HL-60 (cell line): ENCODE results near the gene TMEM222.

Experiments used
- DNase-seq, 2 experiments: peaks; one replicate each; pipeline ENCODE4 v3.0.0-alpha.2; 2010 to 2020; ENCODE audit warnings: low read depth in 1 of 2, low spot score in 1 of 2
- H3K27ac ChIP-seq: fragments of 250-450 bp; sonication (Bioruptor Pico); replicated peaks from 2 replicates; pipeline ENCODE4 v1.5.1; 2020; ENCODE audit warnings: mild to moderate bottlenecking, moderate library complexity
- H3K27me3 ChIP-seq: fragments of 250-450 bp; sonication (Bioruptor Pico); 2 replicates; pipeline ENCODE4 v1.5.1; 2021; ENCODE audit warnings: mild to moderate bottlenecking, moderate library complexity; ENCODE audit not compliant: insufficient read depth, poor library complexity, severe bottlenecking
- H3K4me3 ChIP-seq: replicated peaks from 2 replicates; pipeline ENCODE4 v1.5.1; 2011; ENCODE audit warnings: mild to moderate bottlenecking, control low read depth, low read length; ENCODE audit not compliant: insufficient read depth
- GABPA ChIP-seq: IDR thresholded peaks from 2 replicates; pipeline ENCODE4 v1.6.1; 2012; ENCODE audit warnings: low read depth
- POLR2AphosphoS5 ChIP-seq: IDR thresholded peaks from 2 replicates; pipeline ENCODE4 v1.6.1; 2012; ENCODE audit warnings: low read depth
- SPI1 ChIP-seq: IDR thresholded peaks from 2 replicates; pipeline ENCODE4 v1.6.1; 2012; ENCODE audit warnings: low read depth, mild to moderate bottlenecking, borderline replicate concordance
- TF ChIP-seq, protein P1 (sequence below): IDR thresholded peaks from one replicate; pipeline ENCODE4 v1.5.1; 2011; ENCODE audit warnings: low read length, control low read depth, inconsistent platforms; ENCODE audit not compliant: insufficient read depth
- TF ChIP-seq, protein P2 (sequence below): IDR thresholded peaks from 2 replicates; pipeline ENCODE4 v1.6.1; 2012; ENCODE audit warnings: low read depth; ENCODE audit not compliant: insufficient replicate concordance

The TMEM222 gene

DNA sequence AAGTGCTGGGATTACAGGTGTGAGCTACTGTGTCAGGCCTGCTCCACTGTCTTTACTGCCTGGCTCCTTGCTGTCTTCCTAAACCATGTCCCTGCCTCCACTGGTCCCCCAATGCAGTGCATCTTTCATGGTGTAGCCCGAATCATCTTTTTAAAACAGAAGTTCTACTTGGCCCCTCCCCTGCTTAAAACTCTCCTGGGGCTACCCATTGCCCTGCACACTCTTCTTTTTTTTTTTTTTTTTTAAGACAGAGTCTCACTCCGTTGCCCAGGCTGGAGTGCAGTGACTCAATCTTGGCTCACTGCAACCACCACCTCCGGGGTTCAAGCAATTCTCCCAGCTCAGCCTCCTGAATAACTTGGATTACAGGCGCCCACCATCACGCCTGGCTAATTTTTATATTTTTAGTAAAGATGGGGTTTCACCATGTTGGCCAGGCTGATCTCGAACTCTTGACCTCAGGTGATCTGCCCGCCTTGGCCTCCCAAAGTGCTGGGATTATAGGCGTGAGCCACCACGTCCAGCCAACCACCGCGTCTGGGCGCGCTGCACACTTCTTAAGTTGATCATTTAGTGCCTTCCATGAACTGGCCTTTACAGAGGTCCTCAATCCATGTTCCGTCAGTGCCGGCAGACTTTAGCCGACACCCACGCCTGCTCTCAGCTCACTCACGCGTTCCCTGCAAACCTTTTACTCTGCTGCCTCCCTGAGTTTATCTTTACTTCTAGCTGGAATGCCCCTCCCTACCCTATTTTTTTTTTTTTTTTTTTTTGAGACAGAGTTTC is 50.3 kb downstream of the TMEM222 start:
- no peak overlapping the region for H3K4me3 ChIP-seq
- TF ChIP-seq SPI1: no peak
- TF ChIP-seq, protein P1, sequence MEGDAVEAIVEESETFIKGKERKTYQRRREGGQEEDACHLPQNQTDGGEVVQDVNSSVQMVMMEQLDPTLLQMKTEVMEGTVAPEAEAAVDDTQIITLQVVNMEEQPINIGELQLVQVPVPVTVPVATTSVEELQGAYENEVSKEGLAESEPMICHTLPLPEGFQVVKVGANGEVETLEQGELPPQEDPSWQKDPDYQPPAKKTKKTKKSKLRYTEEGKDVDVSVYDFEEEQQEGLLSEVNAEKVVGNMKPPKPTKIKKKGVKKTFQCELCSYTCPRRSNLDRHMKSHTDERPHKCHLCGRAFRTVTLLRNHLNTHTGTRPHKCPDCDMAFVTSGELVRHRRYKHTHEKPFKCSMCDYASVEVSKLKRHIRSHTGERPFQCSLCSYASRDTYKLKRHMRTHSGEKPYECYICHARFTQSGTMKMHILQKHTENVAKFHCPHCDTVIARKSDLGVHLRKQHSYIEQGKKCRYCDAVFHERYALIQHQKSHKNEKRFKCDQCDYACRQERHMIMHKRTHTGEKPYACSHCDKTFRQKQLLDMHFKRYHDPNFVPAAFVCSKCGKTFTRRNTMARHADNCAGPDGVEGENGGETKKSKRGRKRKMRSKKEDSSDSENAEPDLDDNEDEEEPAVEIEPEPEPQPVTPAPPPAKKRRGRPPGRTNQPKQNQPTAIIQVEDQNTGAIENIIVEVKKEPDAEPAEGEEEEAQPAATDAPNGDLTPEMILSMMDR: no peak
- TF ChIP-seq, protein P2, sequence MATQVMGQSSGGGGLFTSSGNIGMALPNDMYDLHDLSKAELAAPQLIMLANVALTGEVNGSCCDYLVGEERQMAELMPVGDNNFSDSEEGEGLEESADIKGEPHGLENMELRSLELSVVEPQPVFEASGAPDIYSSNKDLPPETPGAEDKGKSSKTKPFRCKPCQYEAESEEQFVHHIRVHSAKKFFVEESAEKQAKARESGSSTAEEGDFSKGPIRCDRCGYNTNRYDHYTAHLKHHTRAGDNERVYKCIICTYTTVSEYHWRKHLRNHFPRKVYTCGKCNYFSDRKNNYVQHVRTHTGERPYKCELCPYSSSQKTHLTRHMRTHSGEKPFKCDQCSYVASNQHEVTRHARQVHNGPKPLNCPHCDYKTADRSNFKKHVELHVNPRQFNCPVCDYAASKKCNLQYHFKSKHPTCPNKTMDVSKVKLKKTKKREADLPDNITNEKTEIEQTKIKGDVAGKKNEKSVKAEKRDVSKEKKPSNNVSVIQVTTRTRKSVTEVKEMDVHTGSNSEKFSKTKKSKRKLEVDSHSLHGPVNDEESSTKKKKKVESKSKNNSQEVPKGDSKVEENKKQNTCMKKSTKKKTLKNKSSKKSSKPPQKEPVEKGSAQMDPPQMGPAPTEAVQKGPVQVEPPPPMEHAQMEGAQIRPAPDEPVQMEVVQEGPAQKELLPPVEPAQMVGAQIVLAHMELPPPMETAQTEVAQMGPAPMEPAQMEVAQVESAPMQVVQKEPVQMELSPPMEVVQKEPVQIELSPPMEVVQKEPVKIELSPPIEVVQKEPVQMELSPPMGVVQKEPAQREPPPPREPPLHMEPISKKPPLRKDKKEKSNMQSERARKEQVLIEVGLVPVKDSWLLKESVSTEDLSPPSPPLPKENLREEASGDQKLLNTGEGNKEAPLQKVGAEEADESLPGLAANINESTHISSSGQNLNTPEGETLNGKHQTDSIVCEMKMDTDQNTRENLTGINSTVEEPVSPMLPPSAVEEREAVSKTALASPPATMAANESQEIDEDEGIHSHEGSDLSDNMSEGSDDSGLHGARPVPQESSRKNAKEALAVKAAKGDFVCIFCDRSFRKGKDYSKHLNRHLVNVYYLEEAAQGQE: no peak
- TF ChIP-seq GABPA: no peak
- TF ChIP-seq POLR2AphosphoS5: no peak
- H3K27ac ChIP-seq: no peak overlapping the region
- DNase-seq: no peak
- no peaks in the 10 kb centered on the region for H3K27me3 ChIP-seq

DNA sequence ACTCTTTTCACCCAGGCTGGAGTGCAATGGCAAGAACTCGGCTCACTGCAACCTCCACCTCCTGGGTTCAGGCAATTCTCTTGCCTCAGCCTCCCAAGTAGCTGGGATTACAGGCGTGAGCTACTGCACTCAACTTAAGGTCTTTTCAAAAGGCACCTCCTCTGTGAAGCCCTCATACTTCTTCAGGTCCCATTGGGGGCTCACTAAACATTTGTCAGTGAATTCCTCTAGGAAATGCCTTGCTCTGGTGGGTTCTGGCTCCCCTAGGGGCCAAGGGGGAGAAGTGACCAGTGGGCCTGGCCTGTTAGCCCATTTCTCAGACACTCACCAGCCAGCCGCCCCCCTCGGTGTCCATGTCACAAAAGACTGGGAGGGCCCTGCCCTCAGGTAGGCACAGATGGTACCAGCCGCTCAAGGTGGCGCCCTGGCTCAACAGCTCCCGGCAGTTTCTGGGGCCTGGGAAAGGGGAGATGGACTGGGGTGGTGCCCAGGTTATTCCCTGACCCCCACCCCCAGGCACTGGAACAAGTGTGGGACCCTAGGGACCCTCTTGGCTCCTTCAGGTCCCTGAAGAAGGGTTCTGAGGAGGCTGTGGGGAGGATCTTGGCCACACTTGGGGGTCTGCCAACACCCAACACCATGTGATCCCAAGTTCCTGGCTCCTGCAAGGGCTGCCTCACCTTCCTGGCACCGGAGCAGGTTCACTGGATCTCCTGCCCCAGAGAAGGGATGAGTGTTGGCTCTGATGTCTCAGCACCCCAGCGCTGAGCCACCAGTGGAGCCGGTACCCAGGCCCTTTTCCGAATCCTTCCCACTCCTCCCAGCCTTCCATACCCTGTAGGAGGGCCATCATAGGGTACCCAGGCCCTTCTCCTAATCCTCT is 51.1 kb downstream of the TMEM222 start:
- Histone ChIP-seq H3K27ac (no peak overlapping the region), H3K27me3 (no peaks in the 10 kb centered on the region), H3K4me3 (no peak overlapping the region)
- TF ChIP-seq POLR2AphosphoS5: no peak
- no peak for TF ChIP-seq GABPA
- no peak for TF ChIP-seq SPI1
- TF ChIP-seq, protein P1: no peak
- TF ChIP-seq, protein P2: no peak
- DNase-seq: no peak

DNA sequence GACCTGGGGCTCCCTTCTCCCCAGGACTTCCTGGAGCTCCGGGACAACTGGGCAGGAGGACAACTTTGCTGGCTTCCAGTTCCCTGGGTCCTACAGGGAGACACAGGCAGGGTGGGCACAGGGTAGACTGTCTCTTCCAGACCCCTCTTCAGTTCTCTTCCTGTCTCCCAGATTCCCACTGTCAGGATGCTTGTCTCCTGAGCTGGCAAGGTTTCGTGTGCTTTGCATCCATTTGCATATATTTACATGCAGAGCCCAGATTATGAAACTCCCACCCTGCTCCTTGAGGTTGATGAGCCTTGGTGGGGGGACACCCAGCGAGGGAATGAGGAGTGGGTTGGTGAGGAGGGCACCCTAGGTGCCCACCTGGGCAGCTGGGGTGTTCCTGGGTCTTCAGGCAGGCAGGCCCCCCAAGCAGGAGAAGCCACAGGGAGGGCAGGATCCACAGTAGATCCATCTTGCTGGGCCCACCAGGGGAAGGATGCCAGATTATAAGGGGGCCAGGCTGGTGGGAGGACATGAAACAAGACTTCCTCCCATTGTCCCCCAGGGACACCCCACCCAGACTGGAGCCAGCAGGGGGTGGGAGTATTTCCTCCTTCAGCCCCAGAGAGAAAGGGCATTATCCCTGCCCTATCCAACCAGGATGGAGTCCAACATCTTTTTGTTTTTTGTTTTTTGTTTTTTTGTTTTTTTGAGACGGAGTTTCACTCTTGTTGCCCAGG is 52.6 kb downstream of the TMEM222 start, which contains the start of gene FCN3:
TSS of gene FCN3 (minus strand) at position 463 of the 725 bp plus-strand sequence. CDS start at position 457, 6 bp downstream.
- no peaks in the 10 kb centered on the region for H3K27me3 ChIP-seq
- H3K27ac ChIP-seq: no peak within 1 kb of the TSS
- no peak for DNase-seq
- no peak for TF ChIP-seq GABPA
- TF ChIP-seq POLR2AphosphoS5: no peak
- TF ChIP-seq SPI1: no peak
- H3K4me3 ChIP-seq: no peak within 1 kb of the TSS
